HG03442 (cell line): ENCODE data around the gene CTDP1.
"Not testable (repeated sequence)": the region's sequence is repeated elsewhere in the genome, so short reads cannot be mapped to it uniquely, and the experiment has no call there.

ENCODE experiments used
- ATAC-seq: cut with Tn5 transposase; IDR thresholded peaks from one replicate; pipeline ENCODE4 v1.9.1; 2021; ENCODE audit warnings: mild to moderate bottlenecking, moderate library complexity; ENCODE audit not compliant: unreplicated experiment

The CTDP1 gene

DNA sequence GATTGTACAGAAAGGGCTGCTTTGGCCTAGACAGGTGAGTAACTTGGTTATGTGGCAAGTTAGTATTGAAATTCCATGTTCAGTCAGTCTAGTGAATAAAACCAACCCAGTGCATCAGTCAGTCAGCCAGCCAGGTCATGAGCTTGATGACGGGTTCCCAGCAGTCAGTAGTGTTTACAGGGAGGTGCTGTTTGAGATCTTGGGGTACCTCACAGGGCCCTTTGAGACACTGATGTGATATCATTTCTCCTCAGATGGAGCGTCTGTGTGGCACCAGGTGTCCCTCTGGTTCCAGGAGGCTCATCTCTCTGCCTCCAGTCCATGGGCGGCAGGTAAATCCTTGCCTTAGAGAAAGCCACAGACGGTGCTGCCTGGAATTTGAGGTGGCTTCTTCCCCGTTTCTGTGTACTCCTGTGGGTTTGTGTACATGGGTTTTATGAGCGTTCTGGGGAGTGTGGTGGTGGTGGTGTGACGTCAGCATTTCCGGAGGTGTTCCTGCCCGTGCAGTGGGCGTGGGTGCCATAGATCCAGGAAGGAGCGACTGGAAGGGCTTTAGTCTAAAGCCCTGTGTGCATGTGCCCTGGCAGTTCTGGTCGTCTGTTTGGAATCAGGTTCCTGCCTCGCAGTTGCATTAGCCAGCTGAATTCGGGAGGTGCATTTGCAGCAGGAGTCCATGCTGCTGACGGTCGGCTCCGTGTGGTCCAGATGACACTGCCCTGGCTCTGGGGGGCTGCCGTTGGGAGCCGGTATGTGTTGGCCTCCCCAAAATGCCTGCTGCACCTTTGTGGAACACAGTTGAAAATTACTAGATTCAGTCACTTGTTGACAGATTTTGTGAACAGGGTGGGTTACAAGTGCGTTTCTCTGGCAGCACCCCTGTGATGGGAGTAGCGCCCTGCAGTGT, 2.1 kb downstream of the CTDP1 start:
- ATAC-seq = no peak

DNA sequence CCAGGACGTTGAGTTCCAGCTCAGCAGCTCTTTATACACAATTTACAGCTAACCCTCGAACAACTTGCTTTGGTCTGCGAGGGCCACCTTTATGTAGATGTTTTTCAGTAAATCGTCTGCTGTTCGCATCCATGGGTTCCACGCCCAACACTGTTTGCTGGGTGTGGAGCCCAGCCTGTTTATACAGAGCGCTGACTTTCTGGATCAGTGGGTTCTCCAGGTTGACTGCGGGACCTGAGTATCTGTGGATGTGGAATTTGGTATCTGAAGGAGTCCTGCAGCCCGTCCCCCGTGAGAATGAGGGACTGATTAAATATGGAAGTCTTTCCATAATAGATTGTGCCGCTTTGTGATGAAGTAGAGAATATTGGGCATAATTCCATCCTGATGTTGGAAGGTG, 2.9 kb downstream of the CTDP1 start:
- no peak for ATAC-seq

DNA sequence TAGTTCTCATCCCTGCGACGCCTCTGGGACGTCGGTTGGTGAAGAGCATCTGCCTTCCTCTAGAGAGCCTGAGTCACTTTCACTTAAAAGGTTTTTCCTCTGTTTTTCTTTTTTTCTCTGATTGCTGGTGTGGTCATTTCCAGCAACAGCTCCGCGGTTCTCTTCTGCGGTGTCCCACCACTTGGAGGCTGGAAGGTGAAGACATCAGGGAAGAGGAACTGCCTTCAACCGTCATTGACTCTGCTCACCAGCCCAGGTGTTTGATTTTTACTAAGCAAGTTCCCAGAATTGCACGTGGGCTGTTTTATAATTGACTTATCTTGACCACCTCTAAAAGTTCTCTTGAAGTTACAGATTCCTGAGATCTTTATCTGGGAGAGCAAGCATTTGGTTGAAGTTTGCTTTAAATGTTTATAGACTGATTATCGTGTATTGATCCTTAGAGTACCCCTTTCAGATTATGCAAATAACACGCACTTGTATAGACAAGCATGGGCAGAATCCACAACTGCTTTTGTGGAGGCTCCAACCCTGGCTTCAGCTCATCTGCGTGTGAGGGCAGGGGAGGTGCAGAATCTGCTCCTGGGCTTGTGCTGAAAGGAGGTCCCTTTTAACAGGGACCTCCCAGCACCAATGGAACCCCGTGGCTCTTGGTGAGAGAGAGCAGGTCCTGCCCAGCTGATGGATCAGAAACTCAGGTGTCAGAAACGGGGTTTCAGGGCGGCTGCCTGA, 3.5 kb downstream of the CTDP1 start:
- ATAC-seq = no peak

DNA sequence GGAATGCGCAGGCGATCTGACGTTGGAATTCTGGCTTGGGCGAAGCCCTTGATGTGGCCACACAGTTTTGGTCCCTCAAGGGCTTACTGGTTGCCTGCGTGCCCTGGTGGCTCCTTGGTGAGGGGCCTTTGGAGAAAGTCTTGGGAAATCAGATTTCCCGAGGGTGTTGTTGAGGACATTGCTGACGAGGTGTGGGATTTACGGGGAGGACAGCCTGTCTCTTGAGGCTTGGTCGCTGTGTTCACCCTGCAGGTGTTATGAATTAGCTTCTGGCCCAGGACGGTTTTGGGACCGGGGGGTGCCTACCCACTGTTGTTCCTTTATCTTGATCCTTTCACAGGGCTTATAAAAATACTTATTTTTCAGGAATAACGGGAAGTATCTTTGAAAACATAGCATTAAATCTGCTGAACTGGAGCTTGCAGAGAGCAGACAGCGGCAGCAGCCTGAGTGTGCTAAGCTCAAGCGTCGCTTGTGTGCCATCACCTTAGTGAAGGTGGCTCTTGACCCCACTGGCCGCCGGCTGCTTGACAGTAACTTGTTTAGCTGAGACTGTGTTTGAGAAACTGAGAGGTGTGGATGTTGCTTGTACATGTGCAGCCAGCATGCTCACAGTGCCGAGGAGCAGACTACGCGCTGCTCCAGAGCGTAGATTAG, 4.2 kb downstream of the CTDP1 start:
- ATAC-seq = no peak

DNA sequence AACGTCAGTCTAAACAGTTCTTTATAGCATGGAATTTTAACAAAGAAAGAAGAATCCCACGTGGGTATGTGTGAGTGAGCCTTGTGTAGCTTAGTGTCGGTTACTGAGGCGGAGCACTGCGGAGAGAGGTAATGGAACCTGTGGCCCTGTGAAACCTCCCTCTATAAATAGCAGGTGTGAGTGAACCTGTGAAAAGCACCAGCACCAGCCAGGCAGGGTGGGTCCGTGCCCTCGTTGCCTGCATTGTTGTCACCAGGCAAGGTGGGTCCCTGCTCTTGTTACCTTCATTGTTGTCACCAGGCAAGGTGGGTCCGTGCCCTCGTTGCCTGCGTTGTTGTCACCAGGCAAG, 4.7 kb downstream of the CTDP1 start:
- ATAC-seq = no peak

DNA sequence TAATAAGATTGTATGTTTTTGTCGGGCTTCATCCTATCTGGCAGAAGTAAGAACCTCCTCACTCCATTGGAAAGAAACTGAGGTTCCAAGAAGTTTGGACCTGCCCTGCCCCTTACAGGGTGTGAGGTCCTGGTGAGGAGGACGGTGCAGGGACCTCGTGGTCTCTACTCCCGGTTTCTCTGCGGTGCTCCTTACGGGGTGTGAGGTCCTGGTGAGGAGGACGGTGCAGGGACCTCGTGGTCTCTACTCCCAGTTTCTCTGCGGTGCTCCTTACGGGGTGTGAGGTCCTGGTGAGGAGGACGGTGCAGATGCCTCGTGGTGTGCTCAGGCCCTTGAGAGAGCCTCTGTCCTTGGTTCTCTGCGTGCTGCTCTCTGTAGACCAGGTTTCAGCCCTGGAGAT, 5.2 kb downstream of the CTDP1 start:
- no peak for ATAC-seq

DNA sequence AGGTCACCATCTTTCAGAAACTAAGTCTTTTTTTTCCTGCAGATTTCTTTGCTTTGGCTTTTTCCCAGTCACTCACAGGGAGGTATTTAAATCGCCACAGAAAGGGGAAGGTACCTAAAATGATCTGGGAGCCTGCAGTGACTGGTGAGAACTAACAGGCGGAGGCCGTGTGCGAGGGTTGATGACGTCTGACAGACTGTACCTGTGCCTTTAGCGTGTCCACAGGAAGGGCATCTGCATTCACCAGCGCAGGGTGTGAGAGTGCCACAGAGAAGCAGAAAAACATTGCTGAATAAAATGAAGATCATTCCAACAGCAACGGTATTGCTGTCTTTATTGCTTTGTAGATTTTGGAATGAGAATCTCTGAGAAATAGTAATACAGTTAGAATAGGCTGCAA, 5.7 kb downstream of the CTDP1 start:
- ATAC-seq = no peak

DNA sequence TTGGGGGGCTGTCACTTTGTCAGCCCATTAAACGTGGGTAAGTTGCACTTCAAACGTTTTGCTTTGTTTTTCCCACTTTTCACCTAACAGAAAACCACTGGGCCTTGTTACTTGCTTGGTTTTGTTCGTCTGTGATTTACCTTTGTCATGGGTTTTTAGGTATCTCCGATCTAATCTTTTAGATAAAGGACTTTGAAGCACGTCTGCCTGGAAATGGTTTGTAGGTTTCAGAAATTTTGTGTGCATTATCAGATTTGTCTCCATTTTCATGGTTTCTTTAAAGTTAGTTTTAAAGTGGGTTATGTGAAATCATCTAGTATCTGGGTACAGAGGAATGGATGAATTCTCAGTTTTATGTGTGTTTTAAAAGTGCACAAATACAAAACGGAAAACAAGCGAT, 6.4 kb downstream of the CTDP1 start:
- no peak for ATAC-seq

DNA sequence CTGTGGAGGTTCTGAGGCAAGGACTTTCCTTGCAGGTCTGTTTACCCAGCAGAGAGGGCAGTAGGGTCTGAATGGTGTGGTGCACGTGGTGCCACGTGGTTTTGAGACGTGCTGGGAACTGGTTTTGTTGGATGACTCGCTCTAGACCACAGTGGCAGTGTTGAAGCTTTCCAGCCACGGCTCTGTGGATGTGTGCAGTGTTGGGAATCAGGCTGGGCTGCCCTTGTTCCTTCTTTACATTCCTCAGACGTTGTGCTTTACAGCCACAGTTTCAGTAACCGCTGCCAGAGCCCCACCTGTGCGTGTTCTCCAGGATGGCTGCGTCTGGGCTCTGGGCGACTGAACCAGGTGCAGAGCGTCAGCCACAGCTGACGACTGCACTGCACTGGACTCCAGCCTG, 8.2 kb downstream of the CTDP1 start:
- ATAC-seq = no peak

DNA sequence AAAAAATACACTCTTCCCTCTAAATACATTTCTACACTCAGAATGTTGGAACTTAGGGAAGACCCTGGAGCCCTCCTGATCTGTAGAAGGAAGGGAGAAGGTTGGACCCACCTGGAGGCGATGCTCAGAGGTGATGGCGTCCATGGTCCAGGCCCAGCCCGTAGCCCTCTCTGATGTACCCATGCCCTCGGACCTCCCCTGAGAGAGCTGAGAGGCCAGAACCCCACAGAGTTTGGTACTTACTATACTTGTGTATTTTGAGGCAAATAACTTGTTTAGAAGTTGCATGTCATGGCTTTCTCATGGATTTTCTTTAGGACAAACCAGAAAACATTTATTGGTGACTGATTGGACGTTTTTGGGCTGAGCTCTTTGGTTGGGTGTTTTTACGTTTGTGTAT, 10.5 kb downstream of the CTDP1 start:
- no peak for ATAC-seq

DNA sequence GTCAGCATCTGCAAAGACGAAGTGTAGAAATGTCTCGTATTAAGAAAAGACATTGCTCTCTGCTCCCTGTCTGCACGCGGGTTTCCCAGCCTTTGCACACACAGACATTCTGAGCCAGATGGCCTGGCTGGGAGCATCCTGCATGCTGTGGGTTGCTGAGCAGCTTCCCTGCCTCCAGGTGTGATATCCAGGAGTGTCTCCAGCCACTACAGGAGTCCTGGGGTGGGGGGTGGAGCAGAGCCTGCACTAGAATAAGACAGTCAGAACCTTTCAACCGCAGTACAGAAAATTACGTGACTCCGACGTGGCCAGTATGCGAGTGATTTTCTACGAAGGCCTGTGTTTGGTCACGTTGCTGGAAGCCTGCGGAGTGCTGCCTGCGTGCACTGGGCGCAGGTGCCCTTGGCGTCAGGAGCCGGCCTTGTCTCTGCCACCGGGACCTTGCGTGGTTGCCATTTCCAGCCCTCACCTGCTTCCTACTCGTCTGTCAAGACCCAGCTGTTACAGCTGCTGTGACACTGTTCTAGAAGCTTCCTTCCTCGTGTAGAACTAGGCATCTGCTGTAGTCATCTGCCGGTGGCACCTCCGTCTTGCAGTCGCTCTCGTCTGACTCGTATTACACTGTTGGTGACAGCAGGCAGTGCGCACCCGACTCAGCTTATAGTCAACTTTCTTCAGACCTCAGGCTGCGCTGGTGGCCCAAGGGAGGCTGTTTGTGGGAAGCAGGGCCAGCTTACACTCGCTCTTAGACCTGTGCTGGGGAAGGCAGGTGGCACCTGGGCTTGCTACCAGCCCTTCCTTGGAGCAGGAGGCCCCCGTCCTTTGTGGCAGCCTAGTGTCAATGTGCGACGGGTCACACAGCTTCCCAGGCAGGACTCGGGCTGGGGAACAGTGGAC, 11.2 kb downstream of the CTDP1 start:
- ATAC-seq = no peak

DNA sequence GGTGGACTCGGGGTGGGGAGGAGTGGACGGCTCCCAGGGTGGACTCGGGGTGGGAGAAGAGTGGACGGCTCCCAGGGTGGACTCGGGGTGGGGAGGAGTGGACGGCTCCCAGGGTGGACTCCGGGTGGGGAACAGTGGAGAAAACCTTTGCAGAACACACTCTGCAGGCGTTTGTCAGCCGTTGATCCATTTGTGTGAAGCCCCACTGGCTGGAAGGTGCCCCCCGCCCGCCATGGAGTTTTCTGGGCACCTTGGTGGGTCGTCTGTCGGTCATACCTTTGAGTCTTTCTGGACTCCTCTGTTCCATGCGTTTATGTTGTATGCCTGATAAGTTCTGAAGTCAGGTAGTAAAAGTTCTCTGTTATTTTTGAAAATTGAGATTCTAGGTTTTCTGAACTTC, 12.5 kb downstream of the CTDP1 start:
- ATAC-seq = no peak

DNA sequence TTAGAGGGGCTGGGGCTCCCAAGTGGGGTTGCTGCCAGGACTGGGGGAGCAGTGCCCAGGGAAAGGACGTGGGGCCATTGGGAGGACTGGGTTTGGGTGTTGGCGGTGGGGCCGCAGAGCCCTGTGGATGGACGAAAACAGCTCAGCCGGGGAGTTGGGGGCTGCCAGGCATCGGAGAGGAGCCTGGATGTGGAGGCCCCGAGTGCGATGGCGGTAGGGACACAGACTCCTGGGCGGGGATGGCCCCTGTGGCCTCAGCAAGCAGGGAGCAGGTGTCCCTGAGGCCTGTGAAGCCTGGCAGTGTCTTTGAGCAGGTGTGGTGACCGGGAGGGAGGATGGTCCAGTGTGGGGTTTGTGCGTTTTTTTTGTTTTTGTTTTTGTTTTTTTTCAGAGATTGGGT, 13.3 kb downstream of the CTDP1 start:
- ATAC-seq = no peak

DNA sequence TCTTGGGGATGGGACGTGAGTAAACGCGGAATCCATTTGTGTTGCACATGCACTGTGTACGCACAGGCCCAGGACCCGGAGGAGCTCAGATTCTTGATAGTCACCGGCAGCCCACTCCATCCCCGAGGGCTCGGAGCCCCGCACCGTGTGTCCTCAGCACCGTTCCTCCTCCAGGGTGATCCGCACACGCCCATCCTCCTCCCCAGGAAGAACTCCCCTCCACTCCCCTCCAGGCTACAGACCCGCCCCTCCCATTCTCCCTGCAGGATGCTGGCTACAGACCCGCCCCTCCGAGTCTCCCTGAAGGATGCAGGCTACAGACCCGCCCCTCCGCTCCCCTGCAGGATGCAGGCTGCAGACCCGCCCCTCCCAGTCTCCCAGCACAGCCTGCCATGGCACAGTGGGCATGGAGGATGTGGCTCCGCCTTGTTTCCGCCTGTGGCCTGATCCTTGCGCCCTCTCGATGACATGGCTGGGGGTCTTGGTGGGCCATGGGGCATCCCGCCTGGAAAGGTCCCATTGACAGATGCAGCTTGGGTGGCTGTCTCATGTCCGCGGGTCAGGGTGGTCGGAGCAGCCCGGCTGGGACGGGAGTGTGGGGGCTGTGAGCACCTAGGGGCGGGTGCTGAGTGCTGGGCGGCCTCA, 14.1 kb downstream of the CTDP1 start:
- no peak for ATAC-seq

DNA sequence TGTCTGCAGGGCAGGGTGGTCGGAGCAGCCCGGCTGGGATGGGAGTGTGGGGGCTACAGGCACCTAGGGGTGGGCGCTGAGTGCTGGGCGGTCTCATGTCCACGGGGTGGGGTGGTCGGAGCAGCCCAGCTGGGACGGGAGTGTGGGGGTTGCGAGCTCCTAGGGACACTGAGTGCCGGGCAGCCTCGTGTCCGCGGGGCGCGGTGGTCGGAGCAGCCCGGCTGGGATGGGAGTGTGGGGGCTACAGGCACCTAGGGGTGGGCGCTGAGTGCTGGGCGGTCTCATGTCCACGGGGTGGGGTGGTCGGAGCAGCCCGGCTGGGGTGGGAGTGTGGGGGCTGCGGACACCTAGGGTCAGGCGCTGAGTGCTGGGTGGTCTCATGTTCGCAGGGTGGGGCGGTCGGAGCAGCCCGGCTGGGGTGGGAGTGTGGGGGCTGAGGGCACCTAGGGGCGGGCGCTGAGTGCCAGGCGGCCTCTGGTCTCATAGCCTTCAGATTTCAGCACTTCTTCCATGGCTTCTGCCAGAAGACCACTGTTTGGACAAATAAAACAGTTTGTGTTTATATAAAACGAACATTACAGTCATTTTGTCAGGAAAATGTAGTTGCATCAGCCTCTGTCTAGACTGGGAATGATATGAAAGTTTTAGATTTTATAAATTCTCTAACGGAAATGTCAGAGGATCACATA, 14.7 kb downstream of the CTDP1 start:
- ATAC-seq = not testable (repeated sequence)

DNA sequence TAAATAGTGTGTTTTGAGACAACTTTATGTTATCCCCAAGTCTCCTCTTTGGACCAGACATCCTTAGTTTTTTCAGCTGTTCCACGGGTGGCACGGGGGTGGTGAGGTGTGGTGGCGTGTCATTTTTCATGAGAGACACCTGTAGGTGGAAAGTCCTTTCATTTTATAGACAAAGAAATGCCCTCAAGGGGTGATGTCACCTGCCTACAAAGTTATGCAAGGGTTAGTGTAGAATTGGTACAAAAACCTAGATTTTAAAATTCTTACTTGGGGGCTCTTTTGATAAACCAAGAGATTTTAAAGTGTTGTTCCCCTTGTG, 15.3 kb downstream of the CTDP1 start:
- ATAC-seq = no peak

DNA sequence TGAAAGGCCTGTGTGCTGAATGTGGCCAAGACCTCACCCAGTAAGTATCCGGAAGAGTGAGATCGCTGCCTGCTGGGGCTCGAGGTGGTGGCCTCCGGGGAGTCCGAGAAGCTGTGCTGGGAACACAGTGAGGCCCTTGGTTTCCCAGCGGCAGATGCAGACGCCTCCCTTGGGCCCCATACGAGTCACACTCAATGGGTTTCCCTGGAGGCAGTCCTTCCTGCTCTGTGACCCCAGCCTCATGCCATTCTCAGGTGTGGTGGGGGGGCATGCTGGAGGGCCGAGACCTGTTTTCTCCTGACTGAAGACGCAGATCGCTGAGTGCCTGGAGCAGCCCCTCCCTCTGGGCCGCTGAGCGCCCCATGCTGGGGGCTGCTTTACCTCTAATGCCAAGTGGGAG, 15.7 kb downstream of the CTDP1 start:
- no peak for ATAC-seq

DNA sequence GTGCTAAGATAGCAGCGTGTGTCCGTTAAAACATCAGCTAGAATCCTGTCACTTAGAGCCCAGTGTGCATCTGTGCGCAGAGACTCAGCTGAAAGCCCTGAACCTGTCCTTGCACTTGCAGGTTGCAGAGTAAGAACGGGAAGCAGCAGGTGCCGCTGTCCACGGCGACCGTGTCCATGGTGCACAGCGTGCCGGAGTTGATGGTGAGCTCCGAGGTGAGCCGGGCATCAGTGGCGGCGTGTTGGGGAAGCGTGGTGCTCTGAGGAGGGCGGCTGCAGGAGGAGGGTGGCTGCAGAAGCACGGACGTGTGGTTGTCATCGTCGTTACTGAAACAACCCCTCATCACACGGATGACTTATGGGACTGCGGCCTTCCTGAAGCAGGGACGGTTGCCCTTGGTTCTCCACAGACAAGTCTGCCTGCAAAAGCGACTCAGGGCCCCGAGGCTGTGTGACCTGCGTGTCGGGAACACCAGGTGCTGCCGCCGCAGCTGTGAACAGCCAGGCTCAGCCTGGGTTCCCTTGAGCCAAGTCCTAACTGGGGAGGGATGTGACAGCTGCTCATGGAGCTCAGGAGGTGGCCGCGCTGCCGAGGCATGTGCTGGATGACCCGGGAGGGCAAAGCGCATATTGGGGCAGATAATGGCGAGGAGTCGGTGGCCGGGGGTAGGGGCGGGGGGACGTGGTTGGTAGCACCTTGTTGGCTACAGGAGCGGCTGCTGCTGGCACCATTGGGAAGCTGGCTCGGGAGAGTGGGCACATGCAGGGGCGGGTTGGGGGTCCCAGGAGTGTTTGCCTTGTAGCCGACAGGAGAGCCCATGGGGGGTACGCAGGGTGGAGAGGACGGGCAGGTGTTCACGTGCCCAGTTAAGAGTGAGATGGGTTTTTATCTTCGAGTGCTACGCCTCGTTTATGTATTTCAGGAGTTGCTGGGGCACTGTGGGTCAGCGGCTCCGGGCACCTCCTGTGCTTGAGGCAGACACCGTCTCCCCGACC, 16.6 kb downstream of the CTDP1 start:
- ATAC-seq = no peak

DNA sequence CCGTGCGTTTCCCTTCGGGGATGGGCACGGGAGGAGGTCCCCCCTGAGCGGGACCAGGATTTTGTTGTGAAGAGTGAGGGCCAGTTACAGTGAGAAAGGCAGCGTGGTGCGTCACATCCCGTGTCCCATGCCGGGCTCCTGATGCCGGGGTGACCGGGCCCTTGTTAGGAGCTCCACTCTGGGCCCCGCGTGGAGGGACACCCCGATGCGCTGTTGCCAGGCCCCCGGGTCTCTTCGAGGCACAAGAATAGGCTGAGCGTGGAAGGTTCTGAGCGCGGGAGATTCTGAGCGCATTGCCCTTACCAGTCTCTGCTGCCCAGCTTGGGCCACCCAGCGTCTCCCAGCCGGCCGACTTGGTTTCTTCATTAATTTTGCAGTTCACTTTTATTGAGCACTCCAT, 17.6 kb downstream of the CTDP1 start:
- no peak for ATAC-seq
